ENCODE results near the gene WIPI1.

DNA sequence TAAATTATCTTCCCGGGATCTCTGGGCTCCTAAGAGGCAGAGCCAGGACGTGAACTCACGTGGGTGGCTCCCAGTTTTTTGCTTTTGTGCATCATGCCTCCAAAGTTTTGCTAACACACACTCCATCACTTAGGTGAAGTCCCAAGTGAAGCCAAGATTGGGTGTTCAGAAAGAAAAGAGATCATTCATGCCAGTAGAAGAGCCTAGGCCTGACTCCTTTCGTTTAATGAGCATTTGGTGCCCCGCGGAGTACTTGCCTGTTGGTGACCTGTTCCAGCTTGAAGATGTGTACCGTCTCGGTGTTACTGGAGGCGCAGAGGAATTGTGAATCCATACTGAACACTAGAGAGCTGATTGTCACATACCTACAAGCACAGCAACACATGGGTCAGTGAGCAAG, 24.1 kb downstream of the WIPI1 start:
- no peak for TF ChIP-seq EZH2phosphoT487 (IDR thresholded peaks at IDR 0.05; ENCODE audit: low read depth, severe bottlenecking, unreplicated experiment)
- TF ChIP-seq, protein P1, sequence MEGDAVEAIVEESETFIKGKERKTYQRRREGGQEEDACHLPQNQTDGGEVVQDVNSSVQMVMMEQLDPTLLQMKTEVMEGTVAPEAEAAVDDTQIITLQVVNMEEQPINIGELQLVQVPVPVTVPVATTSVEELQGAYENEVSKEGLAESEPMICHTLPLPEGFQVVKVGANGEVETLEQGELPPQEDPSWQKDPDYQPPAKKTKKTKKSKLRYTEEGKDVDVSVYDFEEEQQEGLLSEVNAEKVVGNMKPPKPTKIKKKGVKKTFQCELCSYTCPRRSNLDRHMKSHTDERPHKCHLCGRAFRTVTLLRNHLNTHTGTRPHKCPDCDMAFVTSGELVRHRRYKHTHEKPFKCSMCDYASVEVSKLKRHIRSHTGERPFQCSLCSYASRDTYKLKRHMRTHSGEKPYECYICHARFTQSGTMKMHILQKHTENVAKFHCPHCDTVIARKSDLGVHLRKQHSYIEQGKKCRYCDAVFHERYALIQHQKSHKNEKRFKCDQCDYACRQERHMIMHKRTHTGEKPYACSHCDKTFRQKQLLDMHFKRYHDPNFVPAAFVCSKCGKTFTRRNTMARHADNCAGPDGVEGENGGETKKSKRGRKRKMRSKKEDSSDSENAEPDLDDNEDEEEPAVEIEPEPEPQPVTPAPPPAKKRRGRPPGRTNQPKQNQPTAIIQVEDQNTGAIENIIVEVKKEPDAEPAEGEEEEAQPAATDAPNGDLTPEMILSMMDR (IDR thresholded peaks at IDR 0.05; ENCODE audit: poor library complexity): no peak
- no peak for TF ChIP-seq EZH2 (IDR thresholded peaks at IDR 0.05; ENCODE audit: borderline replicate concordance)
